Neuronal stem cell (in vitro differentiated cells): ENCODE data around the gene DCC.
A peak's percentile ranks its signal among the peaks of the same experiment; 100 is the strongest.

Experiments used
- DNase-seq: peaks from one replicate; pipeline ENCODE4 v3.0.0-alpha.2; 2013; ENCODE audit warnings: low spot score
- H2AFZ ChIP-seq: one replicate; pipeline ENCODE4 v1.6.1; 2013; ENCODE audit warnings: mild to moderate bottlenecking, low read length, inconsistent platforms
- H2AK5ac ChIP-seq: 2 replicates; pipeline ENCODE4 v1.6.1; 2013; ENCODE audit warnings: low read depth, mild to moderate bottlenecking, inconsistent platforms, low read length, moderate library complexity, mixed read lengths
- H2BK120ac ChIP-seq: 2 replicates; pipeline ENCODE4 v1.6.1; 2013; ENCODE audit warnings: low read depth, mild to moderate bottlenecking, inconsistent platforms, low read length, moderate library complexity, mixed read lengths
- H2BK12ac ChIP-seq: one replicate; pipeline ENCODE4 v1.6.1; 2013; ENCODE audit warnings: low read length, inconsistent platforms
- H2BK15ac ChIP-seq: 2 replicates; pipeline ENCODE4 v1.6.1; 2013; ENCODE audit warnings: mild to moderate bottlenecking, low read length, inconsistent platforms, mixed read lengths
- H2BK5ac ChIP-seq: one replicate; pipeline ENCODE4 v1.6.1; 2013; ENCODE audit warnings: inconsistent platforms, mild to moderate bottlenecking, low read length, moderate library complexity
- H3K14ac ChIP-seq: one replicate; pipeline ENCODE4 v1.6.1; 2013; ENCODE audit warnings: low read length, inconsistent platforms
- H3K18ac ChIP-seq: 2 replicates; pipeline ENCODE4 v1.6.1; 2013; ENCODE audit warnings: low read length, inconsistent platforms
- H3K23ac ChIP-seq: 2 replicates; pipeline ENCODE4 v1.6.1; 2013; ENCODE audit warnings: low read depth, mild to moderate bottlenecking, mixed read lengths, low read length, inconsistent platforms; ENCODE audit not compliant: poor library complexity
- H3K27ac ChIP-seq: replicated peaks from 3 replicates; pipeline ENCODE4 v1.5.1; 2013; ENCODE audit warnings: low read length, inconsistent platforms
- H3K27me3 ChIP-seq, 3 experiments: 2 replicates each; pipeline ENCODE4 v1.6.1; 2013; ENCODE audit warnings: low read length in 3 of 3, mild to moderate bottlenecking in 2 of 3, inconsistent platforms in 1 of 3, low read depth in 1 of 3, mixed read lengths in 1 of 3, moderate library complexity in 1 of 3; ENCODE audit not compliant: control insufficient read depth in 3 of 3, insufficient read depth in 3 of 3
- H3K36me3 ChIP-seq, 2 donors: replicated peaks in 1 of 2; 2 replicates each; pipeline ENCODE4 v1.6.1; 2013; ENCODE audit warnings: low read length in 2 of 2; ENCODE audit not compliant: control insufficient read depth in 2 of 2, insufficient read depth in 2 of 2
- H3K4ac ChIP-seq: 2 replicates; pipeline ENCODE4 v1.6.1; 2013; ENCODE audit warnings: inconsistent platforms, mild to moderate bottlenecking, low read length, moderate library complexity
- H3K4me1 ChIP-seq, 2 donors: 1 replicate in 1 of 2; 2 replicates in 1 of 2; pipeline ENCODE4 v1.6.1; 2013; ENCODE audit warnings: low read length in 2 of 2, low read depth in 1 of 2; ENCODE audit not compliant: control insufficient read depth in 2 of 2, insufficient read depth in 1 of 2
- H3K4me2 ChIP-seq: one replicate; pipeline ENCODE4 v1.6.1; 2013; ENCODE audit warnings: mild to moderate bottlenecking, low read length, inconsistent platforms; ENCODE audit not compliant: insufficient read depth, poor library complexity, severe bottlenecking
- H3K4me3 ChIP-seq, 2 donors: 2 replicates each; pipeline ENCODE4 v1.5.1; 2013; ENCODE audit warnings: low read length in 2 of 2, mild to moderate bottlenecking in 2 of 2, inconsistent platforms in 1 of 2, moderate library complexity in 1 of 2
- H3K79me1 ChIP-seq: one replicate; pipeline ENCODE4 v1.6.1; 2013; ENCODE audit warnings: low read depth, mild to moderate bottlenecking, inconsistent platforms, low read length, moderate library complexity
- H3K9ac ChIP-seq: one replicate; pipeline ENCODE4 v1.6.1; 2013; ENCODE audit warnings: mild to moderate bottlenecking, low read depth, low read length, inconsistent platforms; ENCODE audit not compliant: poor library complexity
- H3K9me3 ChIP-seq, 2 donors: replicated peaks in 1 of 2; 2 replicates each; pipeline versions ENCODE3 to v1.6.1; 2013; ENCODE audit warnings: low read length in 2 of 2, mild to moderate bottlenecking in 2 of 2, inconsistent platforms in 1 of 2, low read depth in 1 of 2, mixed read lengths in 1 of 2, moderate library complexity in 1 of 2; ENCODE audit not compliant: control insufficient read depth in 2 of 2, insufficient read depth in 1 of 2
- H4K8ac ChIP-seq: one replicate; pipeline ENCODE4 v1.6.1; 2013; ENCODE audit warnings: low read depth, mild to moderate bottlenecking, inconsistent platforms, low read length, moderate library complexity
- H4K91ac ChIP-seq: one replicate; pipeline ENCODE4 v1.6.1; 2013; ENCODE audit warnings: low read length, low read depth, mild to moderate bottlenecking, inconsistent platforms; ENCODE audit not compliant: poor library complexity
- WGBS, 2 donors: extraction: QIAGEN DNeasy Blood & Tissue Kit; methylation state at CpG; one replicate each; pipeline ENCODE4 v1.1.7; 2013; ENCODE audit warnings: missing lambda C conversion rate in 2 of 2, mixed read lengths in 1 of 2; ENCODE audit not compliant: insufficient read length in 2 of 2, insufficient replicate concordance in 1 of 2; ENCODE audit errors: extremely low coverage in 2 of 2; 5-methylcytosine and 5-hydroxymethylcytosine counted together

Gene DCC

GRCh38 chr18:52652391-52652790 is 312.4 kb downstream of the DCC start:
- Histone ChIP-seq H2AK5ac (no peak overlapping the region), H3K27ac (no peak overlapping the region)

GRCh38 chr18:52657043-52657805 is 317.2 kb downstream of the DCC start:
- Histone ChIP-seq H3K4me2 (no peak overlapping the region), H2BK120ac (no peak overlapping the region), H3K9ac (no peak overlapping the region), H2BK12ac (no peak overlapping the region), H3K36me3 (no peaks in the 10 kb centered on the region), H2BK15ac (no peak overlapping the region), H3K23ac (no peak overlapping the region), H2AFZ (no peak overlapping the region), H3K9me3 (no peaks in the 10 kb centered on the region), H4K91ac (no peak overlapping the region), H2BK5ac (no peak overlapping the region), H3K79me1 (no peaks in the 10 kb centered on the region), H3K4me3 (no peak overlapping the region), H2AK5ac (no peak overlapping the region), H3K4me1 (peaks cover 0 to 5% of the 10 kb centered on the region in 2 donors), H3K27me3 (no peaks in the 10 kb centered on the region), H3K18ac (no peak overlapping the region), H4K8ac (no peak overlapping the region), H3K4ac (no peak overlapping the region), H3K14ac (no peak overlapping the region), H3K27ac (no peak overlapping the region)
- no peak for DNase-seq
- WGBS, 2 donors = no CpG with 5 or more reads among the region's 8 CpGs

More at GRCh38 chr18:52652391-52652790, 312.4 kb downstream of the DCC start:
- Histone ChIP-seq H3K9ac (no peak overlapping the region), H3K36me3 (no peaks in the 10 kb centered on the region), H3K4ac (no peak overlapping the region), H3K4me1 (peaks cover 0 to 5% of the 10 kb centered on the region in 2 donors), H3K9me3 (no peaks in the 10 kb centered on the region), H2AFZ (peak overlapping the region; percentile 61), H2BK12ac (no peak overlapping the region), H3K18ac (no peak overlapping the region), H2BK15ac (no peak overlapping the region), H2BK5ac (no peak overlapping the region), H3K23ac (no peak overlapping the region), H3K79me1 (no peaks in the 10 kb centered on the region), H2BK120ac (no peak overlapping the region), H4K91ac (no peak overlapping the region), H3K4me3 (no peak overlapping the region), H3K27me3 (no peaks in the 10 kb centered on the region), H3K4me2 (no peak overlapping the region), H4K8ac (no peak overlapping the region), H3K14ac (no peak overlapping the region)
- WGBS, 2 donors = no CpG with 5 or more reads among the region's 4 CpGs
- no peak for DNase-seq

- Histone ChIP-seq H2BK12ac (no peak overlapping the region), H3K4ac (no peak overlapping the region), H3K18ac (no peak overlapping the region), H3K27ac (no peak overlapping the region), H3K9ac (no peak overlapping the region), H3K27me3 (no peaks in the 10 kb centered on the region), H3K23ac (no peak overlapping the region), H3K79me1 (no peaks in the 10 kb centered on the region), H4K8ac (no peak overlapping the region), H2AK5ac (no peak overlapping the region), H2BK5ac (no peak overlapping the region), H3K4me2 (no peak overlapping the region), H3K4me3 (no peak overlapping the region), H2BK15ac (no peak overlapping the region), H2BK120ac (no peak overlapping the region), H3K4me1 (peaks cover 0 to 5% of the 10 kb centered on the region in 2 donors), H4K91ac (no peak overlapping the region), H3K36me3 (no peaks in the 10 kb centered on the region), H3K14ac (no peak overlapping the region), H3K9me3 (peaks cover 0 to 2% of the 10 kb centered on the region in 2 donors), H2AFZ (no peak overlapping the region)
- no peak for DNase-seq
- WGBS, 2 donors = no CpG with 5 or more reads among the region's 4 CpGs
Observed at GRCh38 chr18:52667463-52668065, 327.6 kb downstream of the DCC start.

GRCh38 chr18:52670896-52671295 is 330.9 kb downstream of the DCC start:
- Histone ChIP-seq H2BK15ac (no peak overlapping the region), H4K91ac (no peak overlapping the region), H3K4me2 (no peak overlapping the region), H3K36me3 (no peaks in the 10 kb centered on the region), H3K79me1 (no peaks in the 10 kb centered on the region), H3K9ac (no peak overlapping the region), H3K14ac (no peak overlapping the region), H3K4me1 (peaks cover 0 to 5% of the 10 kb centered on the region in 2 donors), H2BK120ac (no peak overlapping the region), H3K4me3 (no peak overlapping the region), H4K8ac (no peak overlapping the region), H3K27me3 (no peaks in the 10 kb centered on the region), H2AK5ac (no peak overlapping the region), H3K27ac (no peak overlapping the region), H2BK12ac (no peak overlapping the region), H3K4ac (no peak overlapping the region), H3K18ac (no peak overlapping the region), H2BK5ac (no peak overlapping the region), H2AFZ (no peak overlapping the region), H3K9me3 (peaks cover 0 to 2% of the 10 kb centered on the region in 2 donors), H3K23ac (no peak overlapping the region)
- WGBS, 2 donors = no CpG with 5 or more reads among the region's 3 CpGs
- DNase-seq = no peak
